GM19240 (cell line): ENCODE data around the gene TSHZ3.

Experiments
- DNase-seq: peaks from one replicate; pipeline ENCODE4 v3.0.0; 2011; ENCODE audit warnings: low spot score; ENCODE audit not compliant: insufficient read length

Gene TSHZ3

GRCh38 chr19:31232871-31233270 is 116.4 kb downstream of the TSHZ3 start:
- no peak for DNase-seq

- DNase-seq, result no peak
These were observed 117.1 kb downstream of the TSHZ3 start for GRCh38 chr19:31232180-31232579.

- DNase-seq, result no peak
These were observed 118.0 kb downstream of the TSHZ3 start for GRCh38 chr19:31231237-31231636.

- DNase-seq, result no peak
These were observed 122.9 kb downstream of the TSHZ3 start for GRCh38 chr19:31226151-31226935.
